Brain pericyte (primary cell): ENCODE data around the gene TMPRSS4.
"Not testable (repeated sequence)": the region's sequence is repeated elsewhere in the genome, so short reads cannot be mapped to it uniquely, and the experiment has no call there.

Experiments
- DNase-seq: peaks from one replicate; pipeline ENCODE4 v3.0.0-alpha.2; 2012; ENCODE audit warnings: low read depth, low spot score

TMPRSS4 gene

DNA sequence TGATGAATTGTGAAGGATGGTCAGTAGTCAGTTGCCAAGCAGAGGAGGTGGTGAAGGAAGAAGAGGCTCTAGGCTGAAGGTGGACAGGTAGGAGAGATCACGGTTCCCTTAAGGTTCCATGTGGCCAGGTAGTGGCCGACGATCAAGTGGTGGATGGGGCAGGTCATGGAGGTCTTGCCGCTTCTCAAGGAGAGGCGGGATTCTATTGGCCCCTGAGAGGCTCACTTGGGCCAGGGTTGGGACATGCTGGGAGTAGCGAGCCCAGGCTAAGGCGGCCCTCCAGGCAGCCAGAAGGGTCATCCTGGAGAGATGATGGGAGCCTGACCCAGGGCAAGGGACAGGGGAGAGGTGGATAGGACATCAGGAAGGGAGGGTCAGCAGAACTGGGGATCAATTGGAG lies 20.9 kb upstream of the TMPRSS4 start:
- DNase-seq: no peak

DNA sequence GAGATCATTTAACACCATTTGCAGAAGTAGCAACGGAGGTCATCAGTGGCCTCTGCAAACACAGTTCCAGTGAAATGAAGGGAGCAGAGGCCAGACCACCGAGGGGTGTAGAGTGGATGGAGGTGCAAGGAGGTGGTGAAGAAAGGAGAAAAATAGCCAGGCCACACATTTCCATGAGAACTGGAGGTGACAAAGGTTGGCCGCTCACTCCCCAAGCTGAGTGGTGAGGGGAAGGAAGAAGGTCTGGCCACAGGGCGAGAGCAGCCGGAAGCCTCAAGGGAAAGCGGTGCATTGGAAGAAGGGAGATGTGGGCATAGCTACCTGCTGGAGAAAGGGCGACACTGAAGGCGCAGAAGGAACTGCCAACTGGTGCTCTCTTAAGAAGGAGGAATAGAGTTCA lies 20.1 kb upstream of the TMPRSS4 start:
- no peak for DNase-seq

DNA sequence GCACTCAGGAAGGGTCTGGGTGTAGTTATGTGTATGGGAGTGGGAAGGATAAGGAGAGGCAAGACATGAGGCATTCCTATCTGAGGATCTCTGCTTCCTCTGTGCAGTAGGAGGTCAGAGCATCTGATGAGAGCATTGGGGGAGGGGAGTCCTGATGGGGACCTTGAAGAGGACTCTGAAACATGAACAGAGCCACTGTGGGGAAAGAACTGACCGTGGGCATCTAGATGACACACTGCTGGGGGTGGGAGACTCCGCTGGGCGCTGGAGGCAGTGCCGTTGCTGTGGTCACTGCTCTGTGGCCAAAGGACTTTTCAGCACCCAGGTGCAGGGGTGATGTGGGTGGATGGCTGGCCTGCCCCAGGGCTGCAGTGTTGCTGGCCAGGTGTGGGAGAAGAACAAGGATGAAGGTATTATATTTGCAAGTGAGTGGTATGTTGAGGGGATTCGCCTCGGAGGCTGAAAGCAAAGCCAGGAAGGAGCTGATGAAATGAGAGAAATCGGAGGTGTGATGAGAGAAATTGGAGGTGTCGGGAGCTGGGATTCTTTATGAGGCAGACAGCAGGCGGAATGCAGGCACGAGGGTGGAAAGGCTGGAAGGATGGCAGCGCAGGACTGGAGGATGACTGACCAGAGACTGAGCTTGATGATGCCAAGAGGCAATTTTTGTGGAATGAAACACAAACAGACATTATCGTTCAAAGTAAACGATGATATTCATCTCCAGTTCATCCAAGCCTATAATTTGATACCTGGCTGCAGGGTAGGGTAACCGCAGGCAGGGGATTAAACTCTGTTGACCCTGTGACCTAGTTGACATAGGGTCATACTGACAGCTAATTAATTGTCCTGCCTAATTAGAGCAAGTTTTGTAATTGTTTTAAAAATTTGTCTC lies 19.4 kb upstream of the TMPRSS4 start:
- DNase-seq: no peak

DNA sequence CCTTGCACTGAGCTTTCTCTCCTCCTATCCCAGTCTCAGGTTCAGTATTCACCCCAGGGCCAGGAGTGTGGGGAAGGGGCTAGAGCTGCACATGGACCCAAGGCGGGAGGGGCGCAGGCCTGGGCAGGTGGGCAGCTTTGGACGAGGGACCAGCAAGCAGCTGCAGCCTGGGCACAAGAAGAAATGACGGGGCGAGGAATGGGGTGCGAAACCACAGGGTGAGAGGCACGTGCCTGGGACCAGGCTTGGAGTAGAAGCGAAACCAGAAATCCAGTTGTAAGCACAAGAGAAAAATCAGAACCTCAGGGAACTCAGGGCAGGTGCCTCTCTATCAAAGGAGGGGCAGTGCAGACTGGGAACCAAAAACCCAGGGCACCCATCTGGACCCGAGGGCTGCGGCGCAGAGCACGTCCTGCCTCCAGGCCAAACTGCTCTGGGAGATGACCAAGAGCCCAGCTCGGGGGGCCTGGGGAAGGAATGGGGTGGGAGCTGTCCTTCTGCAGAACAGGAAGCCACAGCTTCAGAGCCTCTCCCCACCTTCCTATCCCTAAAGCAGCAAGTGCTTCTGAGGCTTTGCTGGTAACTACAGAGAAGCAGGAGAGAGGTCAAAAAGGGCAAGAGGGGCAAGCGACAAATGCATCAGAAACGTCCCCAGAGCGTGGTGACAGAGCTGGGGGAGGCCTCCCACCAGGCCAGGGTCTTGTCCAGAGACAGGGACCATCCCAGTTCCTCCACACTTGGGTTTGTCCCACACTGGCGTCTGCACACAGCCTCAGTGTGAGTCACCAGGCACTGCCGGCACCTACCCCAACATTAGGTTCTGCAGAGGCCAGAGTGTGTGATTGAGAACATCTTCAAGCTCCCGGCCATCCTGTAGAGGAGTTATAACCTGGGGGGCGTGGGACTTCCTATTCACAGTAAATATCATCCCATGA lies 18.3 kb upstream of the TMPRSS4 start:
- DNase-seq: no peak

DNA sequence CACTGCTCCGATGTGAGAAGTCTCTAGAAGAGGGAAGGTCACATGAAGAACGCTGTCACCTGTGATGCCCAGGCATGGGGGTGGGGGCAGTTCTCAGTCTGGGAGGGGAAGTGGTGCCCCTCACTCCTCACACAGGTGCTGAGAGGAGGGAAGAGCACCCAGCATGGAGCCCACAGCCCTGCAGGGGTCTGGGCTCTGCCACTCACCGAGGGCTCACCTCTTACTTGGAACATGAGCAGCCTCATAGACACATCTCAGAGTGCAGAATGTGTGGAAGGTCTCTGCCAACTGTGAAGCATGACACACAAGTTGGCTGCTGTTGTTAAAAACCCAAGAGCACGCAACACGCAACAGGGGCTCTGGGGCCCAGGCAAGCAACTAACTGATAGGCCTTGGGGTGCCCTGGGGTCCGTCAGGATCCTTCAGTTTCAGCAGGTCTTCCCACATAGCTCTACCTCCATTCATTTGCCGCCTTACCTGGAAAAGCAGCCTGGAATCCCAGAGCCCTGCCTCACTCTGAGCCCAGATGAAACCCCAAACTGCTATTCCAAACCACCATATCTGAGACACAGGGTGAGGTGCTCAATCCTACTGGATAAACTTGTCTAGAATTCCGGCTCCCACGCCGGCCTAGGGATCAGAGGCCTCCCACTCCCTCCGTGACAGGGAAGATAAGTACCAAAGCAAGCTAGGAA lies 17.5 kb upstream of the TMPRSS4 start:
- DNase-seq: no peak

DNA sequence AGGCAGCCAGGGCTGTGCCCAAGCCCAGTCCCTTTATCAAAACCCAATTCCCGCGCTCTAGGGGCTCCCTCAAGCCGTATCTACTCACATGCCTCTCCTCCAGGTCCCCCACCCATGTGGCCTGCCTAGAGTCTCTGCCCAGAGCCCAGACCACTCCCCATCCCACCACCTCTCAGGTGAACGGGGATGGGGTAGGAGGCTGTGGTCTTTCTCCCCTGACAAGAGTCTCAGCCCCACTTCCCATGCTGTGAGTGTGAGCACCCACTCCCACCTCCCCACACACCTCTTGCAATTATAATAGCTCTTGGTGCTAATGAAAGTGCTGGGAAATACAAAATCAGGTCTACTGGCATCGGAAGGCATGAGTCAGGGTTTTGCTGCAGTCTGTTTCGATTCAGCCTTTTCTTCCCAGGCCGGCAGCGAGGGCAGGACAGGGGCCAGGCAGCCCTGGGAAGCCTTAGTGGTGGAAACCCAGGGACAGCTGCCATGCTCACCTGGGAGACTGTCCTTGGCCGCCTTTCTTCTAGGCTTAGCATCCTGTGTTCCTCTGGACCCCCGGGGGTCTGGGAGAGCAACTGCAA lies 16.7 kb upstream of the TMPRSS4 start:
- no peak for DNase-seq

DNA sequence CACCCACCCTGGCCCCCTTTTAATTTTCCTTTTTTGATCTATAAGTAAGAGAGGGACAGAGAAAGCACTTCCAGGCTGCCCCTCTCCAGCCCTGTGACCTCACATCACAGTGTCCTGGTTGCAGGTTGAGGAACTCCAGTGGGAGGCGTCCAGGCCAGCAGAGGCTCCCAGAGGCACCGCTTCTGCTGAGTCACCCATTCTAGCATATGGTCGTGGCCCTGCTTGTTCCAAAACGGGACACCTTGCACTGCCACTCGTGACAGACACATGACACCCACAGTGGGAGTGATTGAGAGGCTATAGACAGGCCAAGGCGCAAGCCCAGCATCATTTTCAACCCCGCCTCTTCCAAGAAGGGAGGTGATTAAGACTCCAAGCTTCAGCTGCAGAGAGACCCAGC lies 16.0 kb upstream of the TMPRSS4 start:
- DNase-seq: no peak

DNA sequence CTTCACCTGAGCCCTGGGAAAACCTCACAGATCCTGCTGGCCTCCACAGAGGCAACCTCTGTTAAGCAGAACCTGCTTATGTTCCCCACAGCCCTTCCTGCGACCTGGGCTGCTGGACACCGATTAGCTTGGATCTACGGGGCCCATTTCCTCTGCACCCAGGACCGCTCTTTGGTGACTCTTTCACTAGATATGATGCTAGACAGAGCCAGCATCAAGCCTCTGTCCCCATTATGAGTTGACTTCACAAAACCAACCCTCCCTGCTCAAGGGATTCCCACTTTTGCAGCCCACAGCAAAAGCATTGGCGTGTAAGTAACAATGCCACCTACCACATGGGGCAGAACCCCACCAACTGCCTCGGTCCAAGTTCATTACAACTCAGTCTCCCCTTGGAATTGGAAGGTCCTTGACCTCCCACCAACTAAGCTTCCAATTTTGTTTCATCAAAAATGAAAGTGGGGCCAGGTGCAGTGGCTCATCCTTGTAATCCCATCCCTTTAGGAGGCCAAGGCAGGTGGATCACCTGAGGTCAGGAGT lies 15.2 kb upstream of the TMPRSS4 start:
- DNase-seq: no peak

DNA sequence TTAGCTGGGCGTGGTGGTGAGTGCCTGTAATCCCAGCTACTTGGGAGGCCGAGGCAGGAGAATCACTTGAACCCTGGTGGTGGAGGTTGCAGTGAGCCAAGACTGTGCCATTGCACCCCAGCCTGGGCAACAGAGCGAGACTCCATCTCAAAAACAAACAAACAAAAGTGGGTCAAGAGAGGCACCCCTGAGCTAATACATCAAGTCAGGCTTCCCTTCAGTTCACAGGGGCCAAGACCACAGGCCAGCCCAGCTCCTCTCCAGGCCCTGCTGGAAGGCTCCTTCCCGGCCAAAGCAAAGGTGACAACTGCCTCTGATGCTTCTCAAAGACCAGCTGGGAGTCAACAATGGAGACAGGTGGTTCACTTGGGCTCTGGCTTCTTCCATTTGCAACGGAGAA lies 14.7 kb upstream of the TMPRSS4 start:
- not testable (repeated sequence) for DNase-seq

DNA sequence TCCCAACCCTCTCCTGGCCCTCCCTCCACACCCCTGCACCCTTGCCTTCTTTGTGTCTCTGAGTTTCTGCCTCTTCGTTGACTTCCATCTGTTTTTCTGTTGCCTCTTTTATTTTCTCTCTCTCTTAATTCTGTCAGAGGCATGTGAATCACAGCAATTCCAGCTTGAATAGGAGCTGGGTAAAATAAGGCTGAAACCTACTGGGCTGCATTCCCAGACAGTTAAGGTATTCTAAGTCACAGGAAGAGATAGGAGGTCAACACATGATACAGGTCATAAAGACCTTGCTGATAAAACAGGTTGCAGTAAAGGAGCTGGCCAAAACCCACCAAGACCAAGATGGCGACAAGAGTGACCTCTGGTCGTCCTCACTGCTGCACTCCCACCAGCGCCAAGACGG lies 14.2 kb upstream of the TMPRSS4 start:
- DNase-seq: not testable (repeated sequence)

DNA sequence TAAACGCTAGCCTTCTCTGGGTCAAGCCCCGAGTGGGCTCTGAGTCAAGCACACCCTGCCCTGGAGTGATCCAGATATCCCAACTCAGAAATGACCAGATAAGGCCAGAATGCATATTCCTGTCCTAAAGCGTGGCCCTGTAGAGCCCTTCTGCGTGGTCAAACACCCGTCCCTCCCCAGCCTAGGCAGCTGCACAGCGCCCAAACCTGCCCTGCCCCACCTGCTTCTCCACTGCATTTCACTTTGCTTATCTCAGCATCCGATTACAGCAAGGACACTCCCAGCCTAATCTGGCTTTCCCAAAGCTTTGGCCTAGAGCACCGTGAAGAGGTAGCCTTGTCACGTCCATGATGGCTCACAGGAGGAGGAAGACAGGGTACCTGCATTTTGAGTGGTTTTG lies 11.9 kb upstream of the TMPRSS4 start:
- no peak for DNase-seq

DNA sequence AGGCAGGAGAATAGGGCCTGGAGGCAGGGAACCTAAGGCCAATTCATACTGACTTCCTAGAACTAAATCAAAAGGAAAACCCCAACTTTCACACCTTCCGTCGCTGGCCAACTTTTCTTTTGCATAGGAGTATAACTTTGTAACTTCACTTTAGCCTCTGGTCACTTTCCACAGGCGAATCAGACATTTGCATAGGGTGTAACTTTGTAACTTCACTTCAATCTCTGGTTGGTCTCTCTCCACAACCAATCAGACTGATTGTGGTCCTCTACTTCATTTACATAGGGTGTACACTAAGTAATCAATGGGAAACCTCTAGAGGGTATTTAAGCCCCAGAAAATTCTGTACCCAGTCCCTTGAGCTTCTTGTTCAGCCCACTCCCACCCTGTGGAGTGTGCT lies 11.5 kb upstream of the TMPRSS4 start:
- no peak for DNase-seq

DNA sequence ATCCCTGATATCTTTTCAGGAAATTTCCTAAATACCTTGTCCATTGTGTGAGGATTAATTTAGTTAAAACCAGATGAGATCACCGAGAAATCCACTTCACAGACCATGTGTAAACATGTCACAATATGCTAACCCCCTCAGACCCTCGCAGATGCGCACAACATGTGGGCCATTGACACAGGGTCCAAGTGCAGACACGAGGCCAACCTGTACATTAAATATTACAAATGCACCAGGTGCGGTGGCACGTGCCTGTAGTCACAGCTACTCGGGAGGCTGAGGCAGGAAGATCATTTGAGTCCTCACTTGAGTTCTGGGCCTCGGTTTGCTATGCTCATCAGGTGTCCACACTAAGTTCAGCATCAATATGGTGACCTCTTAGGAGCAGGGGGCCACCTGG lies 9.9 kb upstream of the TMPRSS4 start:
- no peak for DNase-seq

DNA sequence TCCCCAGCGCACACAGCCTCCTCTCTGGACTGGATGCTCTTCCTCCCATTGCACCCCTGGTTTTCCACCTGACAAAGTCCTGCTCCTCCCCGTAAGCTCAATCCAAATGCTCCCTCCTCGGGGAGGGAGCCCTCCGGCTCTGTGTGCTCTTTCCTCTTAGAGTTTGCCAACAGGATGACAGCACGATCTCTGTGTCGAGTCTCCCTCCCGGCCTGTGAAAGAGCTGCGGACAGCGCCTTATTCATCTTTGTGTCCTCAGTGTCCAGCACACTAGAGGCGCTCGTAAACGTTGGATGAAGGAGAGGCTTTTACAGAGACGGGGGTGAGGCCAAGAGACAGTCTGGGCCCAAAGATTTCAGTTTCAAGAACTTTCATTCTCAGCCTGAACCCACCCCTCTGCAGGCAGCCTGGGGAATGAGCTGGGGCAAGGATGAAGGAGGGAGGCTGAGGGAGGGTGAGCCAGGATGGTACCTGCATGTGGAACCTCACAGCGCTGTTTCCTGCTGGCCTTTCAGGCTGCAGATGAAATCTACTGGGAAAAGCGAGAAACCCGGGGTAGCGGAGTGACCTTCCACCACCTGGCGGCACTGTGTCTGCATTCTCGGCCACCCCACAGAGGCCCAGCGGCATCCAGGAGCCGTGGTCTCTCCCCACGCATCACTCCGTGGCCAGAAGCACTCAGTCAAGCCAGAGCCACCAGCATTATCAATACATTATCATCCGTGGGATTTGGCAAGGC lies 8.5 kb upstream of the TMPRSS4 start:
- no peak for DNase-seq

DNA sequence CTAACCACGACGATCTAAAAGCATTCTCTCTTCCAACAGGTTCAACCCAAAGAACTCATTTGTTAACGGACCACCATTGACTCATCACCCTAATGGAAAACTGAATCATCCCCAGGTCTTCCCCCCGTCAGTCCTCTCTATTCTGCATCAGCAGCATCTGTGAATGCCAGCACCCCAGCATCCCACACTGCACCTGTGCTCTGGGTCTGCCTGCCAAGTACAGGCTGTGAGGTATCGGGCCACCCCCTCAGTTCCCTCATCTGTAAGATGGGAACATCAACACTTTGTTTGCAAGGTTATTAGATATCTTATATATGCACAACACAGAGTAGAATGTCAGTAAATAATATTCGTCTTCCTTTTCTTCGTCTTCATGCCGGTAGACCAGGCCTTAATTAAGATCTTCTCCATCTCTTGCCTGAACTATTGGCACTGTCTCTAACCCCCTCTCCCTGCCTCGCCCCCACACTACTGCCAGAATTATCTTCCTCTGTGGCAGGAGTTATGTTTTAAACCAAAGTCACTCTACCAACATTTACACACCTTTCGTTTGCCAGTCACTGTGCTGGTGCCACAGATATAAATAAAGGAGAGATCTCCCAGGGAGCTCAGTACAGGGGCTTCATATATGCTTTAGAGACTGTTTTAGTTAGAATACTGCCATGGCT lies 7.8 kb upstream of the TMPRSS4 start:
- no peak for DNase-seq

DNA sequence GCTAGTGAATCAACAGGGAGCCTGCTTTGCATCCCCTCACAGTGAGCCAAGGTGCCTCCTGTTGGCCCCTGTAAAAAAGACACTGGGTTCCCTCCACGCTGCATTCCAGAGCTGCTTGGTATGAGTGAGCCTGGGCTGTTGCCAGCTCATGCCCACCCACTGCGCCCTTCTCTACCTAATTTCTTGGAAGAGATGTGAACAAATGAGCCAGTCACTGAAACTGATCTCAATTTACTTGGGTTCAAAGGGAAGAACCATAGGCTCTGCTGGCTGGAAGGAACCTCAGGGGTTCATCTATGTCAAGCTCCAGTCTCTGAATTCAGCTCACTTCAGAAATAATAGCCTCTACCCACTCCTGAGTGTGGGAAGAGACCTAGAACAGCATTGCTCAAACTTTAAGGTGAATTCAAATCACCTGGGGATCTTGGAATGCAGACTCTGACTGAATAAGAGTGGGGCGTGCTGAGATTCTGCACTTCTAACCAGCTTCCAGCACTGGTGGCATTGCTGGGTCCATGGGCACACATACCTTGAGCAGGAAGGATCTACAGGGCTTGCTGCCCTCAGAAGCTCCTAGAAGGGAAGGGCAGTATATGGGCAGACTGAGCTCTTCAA lies 5.4 kb upstream of the TMPRSS4 start:
- no peak for DNase-seq

DNA sequence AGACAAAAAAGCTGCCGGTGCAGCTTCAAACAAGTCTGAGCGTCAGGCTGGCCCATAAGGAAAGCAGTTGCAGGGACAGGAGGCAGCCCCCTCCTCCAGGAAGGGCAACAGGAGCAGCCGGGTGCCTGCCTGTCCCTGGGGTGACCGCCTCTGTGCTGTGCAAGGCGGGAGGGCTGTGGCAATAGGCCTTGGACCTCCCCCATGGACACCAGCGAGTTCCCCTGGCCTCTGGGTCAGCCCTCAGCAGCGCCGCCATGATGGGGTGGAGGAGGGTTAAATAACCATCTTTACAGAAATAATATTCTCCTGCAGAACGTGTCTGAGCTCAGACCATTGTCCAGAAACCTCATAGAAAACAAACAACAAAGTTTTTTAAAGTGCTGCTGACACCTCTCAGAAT lies 3.3 kb upstream of the TMPRSS4 start:
- no peak for DNase-seq

DNA sequence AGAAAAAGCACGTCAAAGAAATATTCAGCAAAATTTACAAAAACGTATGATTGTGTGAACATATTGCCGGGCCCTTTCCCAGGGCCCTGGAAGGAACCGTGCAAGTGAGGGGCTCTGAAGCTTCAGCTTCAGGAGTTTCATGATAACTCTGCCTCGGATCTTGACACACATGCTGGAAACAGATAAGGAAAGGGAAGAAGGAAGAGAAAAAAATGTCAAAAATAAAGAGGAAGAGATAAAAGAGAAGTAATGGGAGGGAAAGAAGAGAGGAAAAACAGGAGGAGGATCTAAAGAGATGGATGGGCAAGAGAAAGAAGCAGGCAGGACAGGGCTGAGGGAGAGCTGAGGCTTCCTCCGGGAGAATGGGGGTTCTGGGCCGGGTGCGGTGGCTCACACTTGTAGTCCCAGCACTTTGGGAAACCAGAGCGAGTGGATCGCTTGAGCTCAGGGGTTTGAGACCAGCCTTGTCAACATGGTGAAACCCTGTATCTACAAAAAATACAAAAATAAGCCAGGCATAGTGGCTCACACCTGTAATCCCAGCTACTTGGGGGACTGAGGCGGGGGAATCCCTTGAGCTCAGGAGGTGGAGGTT lies 2.7 kb upstream of the TMPRSS4 start:
- no peak for DNase-seq

DNA sequence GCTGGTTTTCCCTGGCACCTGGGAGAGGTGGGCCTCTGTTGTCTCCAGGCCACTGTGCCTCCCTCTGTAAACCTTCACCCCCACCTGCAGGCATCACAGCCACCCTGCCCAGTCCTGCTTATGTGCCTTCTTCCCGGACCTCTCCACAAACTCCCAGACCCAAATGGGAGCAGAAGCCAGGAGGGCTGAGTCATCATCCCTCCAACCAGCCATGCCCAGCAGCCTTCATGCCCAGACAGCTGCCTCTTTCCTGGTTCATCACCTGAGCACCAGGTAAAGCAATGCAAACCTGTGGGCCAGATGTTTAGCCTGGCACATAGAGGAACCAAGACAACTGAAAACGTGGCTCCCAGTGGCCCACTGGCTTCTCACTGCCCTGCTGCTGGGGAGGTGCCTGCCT lies 2.1 kb upstream of the TMPRSS4 start:
- DNase-seq: no peak
